Loucy (cell line): Measurements from ENCODE around the gene DXO.
"Not testable (repeated sequence)": the region's sequence is repeated elsewhere in the genome, so short reads cannot be mapped to it uniquely, and the experiment has no call there.

Source experiments
- H2AFZ ChIP-seq: fragments of 200-600 bp; sonication (generic); 2 replicates; pipeline ENCODE4 v1.6.0; 2016; ENCODE audit warnings: antibody characterized with exemption, mild to moderate bottlenecking, low read length, moderate library complexity
- H3F3A ChIP-seq: fragments of 200-600 bp; 2 replicates; pipeline ENCODE4 v1.6.0; 2016; ENCODE audit warnings: antibody characterized with exemption, low read depth, mild to moderate bottlenecking
- H3K27me3 ChIP-seq: fragments of 200-600 bp; sonication (generic); 2 replicates; pipeline ENCODE4 v1.6.1; 2014; ENCODE audit warnings: low read length, mild to moderate bottlenecking; ENCODE audit not compliant: insufficient read depth, poor library complexity, severe bottlenecking
- H3K36me3 ChIP-seq: fragments of 200-600 bp; sonication (generic); 2 replicates; pipeline ENCODE4 v1.6.1; 2016; ENCODE audit warnings: low read length; ENCODE audit not compliant: insufficient read depth
- H3K4me1 ChIP-seq: fragments of 200-600 bp; sonication (generic); 2 replicates; pipeline ENCODE4 v1.5.1; 2014; ENCODE audit warnings: low read length, mild to moderate bottlenecking; ENCODE audit not compliant: insufficient read depth, poor library complexity, severe bottlenecking
- H3K4me2 ChIP-seq: fragments of 200-600 bp; sonication (generic); 2 replicates; pipeline ENCODE4 v1.6.0; 2014; ENCODE audit warnings: antibody characterized with exemption, low read length, low read depth, mild to moderate bottlenecking; ENCODE audit not compliant: poor library complexity, severe bottlenecking
- H3K4me3 ChIP-seq: fragments of 200-600 bp; sonication (generic); 2 replicates; pipeline ENCODE4 v1.5.1; 2014; ENCODE audit warnings: low read length, mild to moderate bottlenecking, mixed read lengths; ENCODE audit not compliant: poor library complexity, severe bottlenecking
- H3K79me2 ChIP-seq: fragments of 200-600 bp; sonication (generic); 2 replicates; pipeline ENCODE4 v1.6.1; 2014; ENCODE audit warnings: low read length; ENCODE audit not compliant: insufficient read depth
- H3K9ac ChIP-seq: fragments of 200-600 bp; sonication (generic); 2 replicates; pipeline ENCODE4 v1.6.0; 2014; ENCODE audit warnings: mild to moderate bottlenecking, low read depth, low read length, moderate library complexity; ENCODE audit not compliant: poor library complexity, severe bottlenecking
- H3K9me2 ChIP-seq: fragments of 200-600 bp; sonication (generic); replicated peaks from 2 replicates; pipeline ENCODE4 v1.6.1; 2016; ENCODE audit warnings: low read depth, low read length, mixed read lengths
- H3K9me3 ChIP-seq: fragments of 200-600 bp; sonication (generic); 2 replicates; pipeline ENCODE4 v1.6.1; 2014; ENCODE audit warnings: mild to moderate bottlenecking, antibody characterized with exemption, low read length, low read depth; ENCODE audit not compliant: insufficient read depth
- H4K20me1 ChIP-seq: fragments of 200-600 bp; sonication (generic); 2 replicates; pipeline ENCODE4 v1.6.0; 2014; ENCODE audit warnings: antibody characterized with exemption, low read length, mild to moderate bottlenecking; ENCODE audit not compliant: insufficient read depth, poor library complexity, severe bottlenecking
- EZH2phosphoT487 ChIP-seq: fragments of 200-600 bp; IDR thresholded peaks from 2 replicates; pipeline ENCODE4 v1.6.1; 2018; ENCODE audit warnings: antibody characterized with exemption, mild to moderate bottlenecking, moderate library complexity, borderline replicate concordance
- TF ChIP-seq, protein P1 (sequence below): fragments of 200-600 bp; sonication (generic); conservative IDR thresholded peaks from 2 replicates; pipeline ENCODE4 v1.5.1; 2014; ENCODE audit warnings: mild to moderate bottlenecking, antibody characterized with exemption, low read length

Gene DXO

DNA sequence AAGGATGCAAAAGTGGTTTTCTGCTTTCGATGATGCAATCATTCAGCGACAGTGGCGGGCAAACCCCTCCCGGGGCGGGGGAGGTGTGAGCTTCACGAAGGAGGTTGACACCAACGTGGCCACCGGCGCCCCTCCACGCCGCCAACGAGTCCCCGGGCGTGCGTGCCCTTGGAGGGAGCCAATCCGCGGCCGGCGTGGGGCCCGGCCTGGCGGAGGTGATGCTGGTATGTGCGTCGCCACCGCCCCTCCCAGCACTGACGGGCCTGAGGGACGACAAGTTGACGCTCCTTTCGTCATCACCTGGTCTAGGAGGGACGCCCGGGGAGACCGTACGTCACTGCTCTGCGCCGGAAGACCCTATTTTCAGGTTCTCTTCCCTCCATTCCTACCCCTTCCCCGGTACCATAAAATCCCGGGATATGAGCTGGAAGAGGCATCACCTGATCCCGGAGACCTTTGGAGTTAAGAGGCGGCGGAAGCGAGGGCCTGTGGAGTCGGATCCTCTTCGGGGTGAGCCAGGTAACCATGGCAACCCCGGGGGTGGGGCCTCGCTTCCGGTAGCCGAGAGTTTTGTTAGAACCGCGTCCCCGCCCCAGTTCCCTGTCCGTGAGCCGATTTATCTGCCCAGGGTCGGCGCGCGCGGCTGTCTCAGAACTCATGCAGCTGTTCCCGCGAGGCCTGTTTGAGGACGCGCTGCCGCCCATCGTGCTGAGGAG, at the start of gene DXO:
DXO (minus strand) TSS at position 146 of the 716 bp plus-strand sequence. CDS start 463 bp downstream, outside the sequence.
- no peaks in the 10 kb centered on the region for H3F3A ChIP-seq
- peaks cover 21% of the 10 kb centered on the region; the same call in 1 of the 2 replicates for H3K36me3 ChIP-seq
- peak within 1 kb of the TSS; percentile 92 for H3K4me3 ChIP-seq
- no peaks in the 10 kb centered on the region for H4K20me1 ChIP-seq
- H3K9ac ChIP-seq = peak within 1 kb of the TSS; percentile 88
- H2AFZ ChIP-seq = peak within 1 kb of the TSS; percentile 83
- no peak for TF ChIP-seq EZH2phosphoT487
- TF ChIP-seq, protein P1, sequence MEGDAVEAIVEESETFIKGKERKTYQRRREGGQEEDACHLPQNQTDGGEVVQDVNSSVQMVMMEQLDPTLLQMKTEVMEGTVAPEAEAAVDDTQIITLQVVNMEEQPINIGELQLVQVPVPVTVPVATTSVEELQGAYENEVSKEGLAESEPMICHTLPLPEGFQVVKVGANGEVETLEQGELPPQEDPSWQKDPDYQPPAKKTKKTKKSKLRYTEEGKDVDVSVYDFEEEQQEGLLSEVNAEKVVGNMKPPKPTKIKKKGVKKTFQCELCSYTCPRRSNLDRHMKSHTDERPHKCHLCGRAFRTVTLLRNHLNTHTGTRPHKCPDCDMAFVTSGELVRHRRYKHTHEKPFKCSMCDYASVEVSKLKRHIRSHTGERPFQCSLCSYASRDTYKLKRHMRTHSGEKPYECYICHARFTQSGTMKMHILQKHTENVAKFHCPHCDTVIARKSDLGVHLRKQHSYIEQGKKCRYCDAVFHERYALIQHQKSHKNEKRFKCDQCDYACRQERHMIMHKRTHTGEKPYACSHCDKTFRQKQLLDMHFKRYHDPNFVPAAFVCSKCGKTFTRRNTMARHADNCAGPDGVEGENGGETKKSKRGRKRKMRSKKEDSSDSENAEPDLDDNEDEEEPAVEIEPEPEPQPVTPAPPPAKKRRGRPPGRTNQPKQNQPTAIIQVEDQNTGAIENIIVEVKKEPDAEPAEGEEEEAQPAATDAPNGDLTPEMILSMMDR = no peak
- peaks cover 20% of the 10 kb centered on the region for H3K4me1 ChIP-seq
- H3K79me2 ChIP-seq = peaks cover 36% of the 10 kb centered on the region
- H3K27me3 ChIP-seq = no peaks in the 10 kb centered on the region
- peak within 1 kb of the TSS; percentile 95 for H3K4me2 ChIP-seq
- no peaks in the 10 kb centered on the region for H3K9me3 ChIP-seq
- no peaks in the 10 kb centered on the region for H3K9me2 ChIP-seq

DNA sequence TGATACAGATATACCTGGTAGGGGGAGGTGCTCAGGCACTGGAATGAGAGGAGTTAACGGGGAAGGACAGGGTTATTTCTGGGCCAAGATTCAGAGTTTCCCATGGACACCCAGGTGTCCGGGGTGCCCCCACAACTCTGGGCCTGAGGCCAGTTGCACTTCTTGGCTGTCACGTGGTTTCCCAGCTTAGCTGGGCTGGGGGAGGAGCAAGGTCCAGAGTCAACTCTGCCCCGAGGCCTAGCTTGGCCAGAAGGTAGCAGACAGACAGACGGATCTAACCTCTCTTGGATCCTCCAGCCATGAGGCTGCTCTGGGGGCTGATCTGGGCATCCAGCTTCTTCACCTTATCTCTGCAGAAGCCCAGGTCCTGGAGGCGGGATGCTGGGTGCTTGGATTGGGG, 42.6 kb upstream of the DXO start, which contains the start of gene C4B:
C4B (plus strand) TSS at position 249 of the 400 bp plus-strand sequence; CDS start at position 300, 51 bp downstream.
- H3F3A ChIP-seq, H3K9me3 ChIP-seq, H3K4me3 ChIP-seq: not testable (repeated sequence)

DNA sequence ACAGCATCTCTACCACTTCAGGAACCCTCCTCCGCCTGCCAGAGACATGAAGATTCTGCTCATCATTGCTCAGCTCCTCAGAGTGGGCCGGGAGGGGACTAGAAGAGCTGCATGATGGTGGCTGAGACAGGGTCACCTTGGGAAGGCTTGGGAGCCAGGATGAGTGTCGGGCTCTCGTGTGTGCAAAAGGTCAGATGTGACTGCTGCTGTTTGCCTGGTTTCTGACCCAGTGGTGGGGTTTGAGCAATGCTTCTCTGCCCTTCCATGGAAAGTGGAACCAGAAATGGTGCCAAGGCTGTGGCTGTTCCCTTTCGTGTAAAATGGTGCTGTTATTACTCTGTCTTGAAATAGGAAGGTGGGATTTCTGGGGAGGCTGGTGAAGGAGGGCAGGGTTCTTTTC, 41.8 kb upstream of the DXO start:
- H2AFZ ChIP-seq, H3F3A ChIP-seq, H3K4me1 ChIP-seq, H3K27me3 ChIP-seq, H4K20me1 ChIP-seq, H3K79me2 ChIP-seq, H3K9me3 ChIP-seq, H3K4me3 ChIP-seq, H3K9ac ChIP-seq, H3K36me3 ChIP-seq, H3K4me2 ChIP-seq, H3K9me2 ChIP-seq: not testable (repeated sequence)

More for the DNA sequence above, 42.6 kb upstream of the DXO start, which contains the start of gene C4B:
- H3K36me3 ChIP-seq, H3K4me2 ChIP-seq, H3K9me2 ChIP-seq, H3K27me3 ChIP-seq, H4K20me1 ChIP-seq, H3K79me2 ChIP-seq, H3K9ac ChIP-seq, H3K4me1 ChIP-seq, H2AFZ ChIP-seq: not testable (repeated sequence)

DNA sequence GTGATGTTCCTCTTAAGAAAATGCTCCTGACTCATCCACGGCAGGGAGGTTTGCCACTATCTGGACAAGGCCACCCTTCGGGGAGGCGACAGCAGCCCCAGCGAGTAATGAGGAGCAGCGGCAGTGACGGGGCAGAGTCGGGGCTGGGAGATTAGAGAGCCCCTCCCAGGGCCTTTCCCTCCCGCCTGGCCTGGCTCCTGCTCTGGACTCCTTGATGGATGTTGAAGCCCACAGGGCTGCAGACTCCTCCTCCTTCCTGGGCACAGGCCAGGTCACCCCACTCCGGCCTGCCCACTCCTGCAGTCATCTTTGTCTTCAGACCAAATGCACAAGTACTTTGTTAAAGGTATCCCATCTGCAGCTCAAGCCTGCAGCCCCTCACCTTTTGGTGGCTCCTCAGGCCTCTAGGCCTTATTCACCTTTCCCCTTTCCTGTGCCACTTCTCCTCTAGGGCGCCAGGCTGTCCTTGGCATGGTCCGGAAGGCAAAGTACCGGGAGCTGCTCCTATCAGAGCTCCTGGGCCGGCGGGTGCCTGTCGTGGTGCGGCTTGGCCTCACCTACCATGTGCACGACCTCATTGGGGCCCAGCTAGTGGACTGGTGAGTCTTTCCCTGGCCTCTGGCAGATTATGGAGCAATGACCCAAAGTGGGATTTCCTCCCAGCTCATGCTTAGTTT, 41.1 kb upstream of the DXO start:
- H3K79me2 ChIP-seq, H3K4me2 ChIP-seq, H2AFZ ChIP-seq, H3K9me3 ChIP-seq, H3F3A ChIP-seq, H3K36me3 ChIP-seq, H4K20me1 ChIP-seq, H3K9ac ChIP-seq, H3K27me3 ChIP-seq, H3K9me2 ChIP-seq, H3K4me1 ChIP-seq, H3K4me3 ChIP-seq: not testable (repeated sequence)

DNA sequence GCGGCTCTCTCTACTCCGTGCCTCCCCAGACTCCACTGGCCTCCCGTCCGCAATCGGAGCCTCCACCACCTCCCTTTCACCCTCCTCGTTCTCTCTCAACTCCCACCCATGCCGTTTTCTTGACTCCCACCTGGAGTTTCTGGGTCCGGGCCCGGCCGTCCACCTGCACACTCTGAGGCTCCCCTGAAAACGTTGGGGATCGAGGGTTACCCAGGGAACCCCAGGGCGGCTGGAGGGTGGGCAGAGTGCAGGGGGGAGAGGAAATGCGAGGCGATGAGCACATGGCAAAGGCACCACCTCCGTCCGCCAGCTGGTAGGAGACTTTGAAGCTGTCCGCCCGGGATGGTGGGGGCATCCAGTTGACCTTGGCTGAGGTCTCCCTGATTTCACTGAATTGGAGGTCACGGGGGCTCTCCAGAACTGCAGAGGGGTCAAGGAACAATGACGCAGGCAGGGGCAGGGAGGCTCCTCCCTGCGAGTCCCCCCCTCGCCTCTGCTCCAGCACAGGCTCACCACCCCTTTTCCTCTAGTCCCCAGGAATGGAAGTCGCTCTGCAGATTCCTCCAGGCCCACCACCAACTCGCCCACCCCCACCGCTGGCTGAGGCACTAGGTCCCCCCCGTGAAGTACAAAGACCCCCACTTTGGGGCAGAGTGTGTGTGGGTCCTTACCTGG, 39.1 kb upstream of the DXO start:
- H3K79me2 ChIP-seq, H3F3A ChIP-seq, H4K20me1 ChIP-seq, H3K9me2 ChIP-seq, H3K4me1 ChIP-seq, H3K4me2 ChIP-seq, H3K27me3 ChIP-seq, H2AFZ ChIP-seq, H3K9ac ChIP-seq, H3K4me3 ChIP-seq, H3K9me3 ChIP-seq, H3K36me3 ChIP-seq: not testable (repeated sequence)

- H3K4me2 ChIP-seq, H2AFZ ChIP-seq, H3K4me3 ChIP-seq, H4K20me1 ChIP-seq, H3K79me2 ChIP-seq, H3K9ac ChIP-seq, H3K9me3 ChIP-seq, H3F3A ChIP-seq, H3K27me3 ChIP-seq, H3K9me2 ChIP-seq, H3K4me1 ChIP-seq, H3K36me3 ChIP-seq: not testable (repeated sequence)
These were observed 37.6 kb upstream of the DXO start for GRCh38 chr6:32009537-32009936.
